IMR-90 (cell line): ENCODE data around the gene FOXN4.

Source experiments
- CEBPB ChIP-seq: IDR thresholded peaks from 2 replicates; pipeline ENCODE4 v1.6.1; 2012; ENCODE audit warnings: low read depth, low read length, improper control_type of control experiment
- ELK1 ChIP-seq: fragments of 150-350 bp; IDR thresholded peaks from 2 replicates; pipeline ENCODE4 v1.6.1; 2016; ENCODE audit warnings: low read depth, mild to moderate bottlenecking, low read length, moderate library complexity, borderline replicate concordance
- POLR2A ChIP-seq: IDR thresholded peaks from 2 replicates; pipeline ENCODE4 v1.6.1; 2012; ENCODE audit warnings: mild to moderate bottlenecking, low read depth, low read length
- RAD21 ChIP-seq: IDR thresholded peaks from 2 replicates; pipeline ENCODE4 v1.6.1; 2012; ENCODE audit warnings: low read length, improper control_type of control experiment
- RCOR1 ChIP-seq: IDR thresholded peaks from 2 replicates; pipeline ENCODE4 v1.6.1; 2012; ENCODE audit warnings: mild to moderate bottlenecking, low read length, improper control_type of control experiment; ENCODE audit not compliant: insufficient replicate concordance
- RFX5 ChIP-seq: IDR thresholded peaks from 2 replicates; pipeline ENCODE4 v1.8.0; 2012; ENCODE audit warnings: low read depth, mild to moderate bottlenecking, low read length, moderate library complexity
- SMC3 ChIP-seq: fragments of 150-350 bp; IDR thresholded peaks from 2 replicates; pipeline ENCODE4 v1.6.1; 2016; ENCODE audit warnings: low read depth, mild to moderate bottlenecking, antibody characterized with exemption, low read length, moderate library complexity
- USF2 ChIP-seq: fragments of 150-350 bp; IDR thresholded peaks from 2 replicates; pipeline ENCODE4 v1.6.1; 2017; ENCODE audit warnings: mild to moderate bottlenecking, antibody characterized with exemption, low read length, low read depth
- TF ChIP-seq, protein P1 (sequence below): conservative IDR thresholded peaks from 2 replicates; pipeline ENCODE4 v1.5.1; 2012; ENCODE audit warnings: mild to moderate bottlenecking, low read depth, low read length, improper control_type of control experiment

GRCh38 chr12:109288571-109288970 is 20.5 kb downstream of the FOXN4 start:
- TF ChIP-seq, protein P1, sequence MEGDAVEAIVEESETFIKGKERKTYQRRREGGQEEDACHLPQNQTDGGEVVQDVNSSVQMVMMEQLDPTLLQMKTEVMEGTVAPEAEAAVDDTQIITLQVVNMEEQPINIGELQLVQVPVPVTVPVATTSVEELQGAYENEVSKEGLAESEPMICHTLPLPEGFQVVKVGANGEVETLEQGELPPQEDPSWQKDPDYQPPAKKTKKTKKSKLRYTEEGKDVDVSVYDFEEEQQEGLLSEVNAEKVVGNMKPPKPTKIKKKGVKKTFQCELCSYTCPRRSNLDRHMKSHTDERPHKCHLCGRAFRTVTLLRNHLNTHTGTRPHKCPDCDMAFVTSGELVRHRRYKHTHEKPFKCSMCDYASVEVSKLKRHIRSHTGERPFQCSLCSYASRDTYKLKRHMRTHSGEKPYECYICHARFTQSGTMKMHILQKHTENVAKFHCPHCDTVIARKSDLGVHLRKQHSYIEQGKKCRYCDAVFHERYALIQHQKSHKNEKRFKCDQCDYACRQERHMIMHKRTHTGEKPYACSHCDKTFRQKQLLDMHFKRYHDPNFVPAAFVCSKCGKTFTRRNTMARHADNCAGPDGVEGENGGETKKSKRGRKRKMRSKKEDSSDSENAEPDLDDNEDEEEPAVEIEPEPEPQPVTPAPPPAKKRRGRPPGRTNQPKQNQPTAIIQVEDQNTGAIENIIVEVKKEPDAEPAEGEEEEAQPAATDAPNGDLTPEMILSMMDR, result no peak
- TF ChIP-seq CEBPB, result no peak
- TF ChIP-seq ELK1, result no peak
- no peak for TF ChIP-seq RAD21
- TF ChIP-seq POLR2A, result no peak
- TF ChIP-seq RFX5, result no peak
- TF ChIP-seq SMC3, result no peak
- no peak for TF ChIP-seq USF2
- TF ChIP-seq RCOR1, result no peak
